ENCODE measurements around the gene TRIP10.
"Not testable (repeated sequence)": the region's sequence is repeated elsewhere in the genome, so short reads cannot be mapped to it uniquely, and the experiment has no call there.

The TRIP10 gene

GRCh38 chr19:6744381-6745301 is 5.2 kb downstream of the TRIP10 start:
- DNase-seq, result no peak

DNA sequence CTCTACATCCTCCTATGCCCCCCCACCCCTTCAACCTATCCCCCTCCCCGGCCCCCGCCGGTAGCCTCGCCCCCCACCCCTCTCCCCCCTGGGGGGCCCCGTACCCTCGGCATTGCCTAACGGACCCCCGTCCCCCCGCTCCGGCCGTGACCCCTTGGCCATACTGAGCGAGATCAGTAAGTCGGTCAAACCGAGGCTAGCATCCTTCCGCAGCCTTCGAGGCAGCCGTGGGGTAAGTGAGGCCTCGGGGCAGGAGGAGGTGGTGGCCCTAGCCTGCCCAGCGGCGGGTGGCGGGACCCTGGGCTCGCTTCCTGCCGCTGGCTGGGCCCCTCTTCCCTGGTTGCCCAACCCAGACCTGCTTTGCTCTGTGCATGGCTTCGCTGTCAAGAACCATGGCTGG is 6.5 kb downstream of the TRIP10 start:
- no peak for DNase-seq

- DNase-seq, result not testable (repeated sequence)
These were observed 9.1 kb downstream of the TRIP10 start for GRCh38 chr19:6748543-6748942.

DNA sequence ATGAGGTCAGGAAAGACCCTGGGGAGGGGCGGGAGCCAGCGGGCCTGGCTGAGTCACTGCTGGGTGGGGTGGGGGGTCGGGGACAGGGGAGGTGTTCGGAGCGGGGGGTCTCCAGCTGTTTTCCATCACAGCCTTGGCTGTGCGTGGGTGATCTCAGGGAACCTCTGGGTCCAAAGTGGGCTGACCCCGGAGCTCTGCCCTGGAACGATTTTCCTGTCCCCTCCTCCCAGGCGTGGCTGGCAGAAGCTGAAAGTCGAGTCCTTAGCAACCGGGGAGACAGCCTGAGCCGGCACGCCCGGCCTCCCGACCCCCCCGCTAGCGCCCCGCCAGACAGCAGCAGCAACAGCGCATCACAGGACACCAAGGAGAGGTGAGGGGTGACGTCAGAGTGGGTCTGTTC is 10.6 kb downstream of the TRIP10 start:
- DNase-seq, result no peak

DNA sequence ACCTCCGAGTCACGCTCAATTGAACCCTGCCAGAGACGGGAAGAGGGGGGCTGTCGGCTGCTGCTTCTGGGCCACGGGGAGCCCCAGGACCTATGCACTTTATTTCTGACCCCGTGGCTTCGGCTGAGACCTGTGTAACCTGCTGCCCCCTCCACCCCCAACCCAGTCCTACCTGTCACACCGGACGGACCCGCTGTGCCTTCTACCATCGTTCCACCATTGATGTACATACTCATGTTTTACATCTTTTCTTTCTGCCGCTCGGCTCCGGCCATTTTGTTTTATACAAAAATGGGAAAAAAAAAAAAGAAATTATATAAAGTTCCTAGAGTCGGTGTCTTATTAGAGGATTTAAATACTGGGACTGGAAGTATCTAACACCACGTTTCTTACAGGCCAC is 11.7 kb downstream of the TRIP10 start:
- no peak for DNase-seq

DNA sequence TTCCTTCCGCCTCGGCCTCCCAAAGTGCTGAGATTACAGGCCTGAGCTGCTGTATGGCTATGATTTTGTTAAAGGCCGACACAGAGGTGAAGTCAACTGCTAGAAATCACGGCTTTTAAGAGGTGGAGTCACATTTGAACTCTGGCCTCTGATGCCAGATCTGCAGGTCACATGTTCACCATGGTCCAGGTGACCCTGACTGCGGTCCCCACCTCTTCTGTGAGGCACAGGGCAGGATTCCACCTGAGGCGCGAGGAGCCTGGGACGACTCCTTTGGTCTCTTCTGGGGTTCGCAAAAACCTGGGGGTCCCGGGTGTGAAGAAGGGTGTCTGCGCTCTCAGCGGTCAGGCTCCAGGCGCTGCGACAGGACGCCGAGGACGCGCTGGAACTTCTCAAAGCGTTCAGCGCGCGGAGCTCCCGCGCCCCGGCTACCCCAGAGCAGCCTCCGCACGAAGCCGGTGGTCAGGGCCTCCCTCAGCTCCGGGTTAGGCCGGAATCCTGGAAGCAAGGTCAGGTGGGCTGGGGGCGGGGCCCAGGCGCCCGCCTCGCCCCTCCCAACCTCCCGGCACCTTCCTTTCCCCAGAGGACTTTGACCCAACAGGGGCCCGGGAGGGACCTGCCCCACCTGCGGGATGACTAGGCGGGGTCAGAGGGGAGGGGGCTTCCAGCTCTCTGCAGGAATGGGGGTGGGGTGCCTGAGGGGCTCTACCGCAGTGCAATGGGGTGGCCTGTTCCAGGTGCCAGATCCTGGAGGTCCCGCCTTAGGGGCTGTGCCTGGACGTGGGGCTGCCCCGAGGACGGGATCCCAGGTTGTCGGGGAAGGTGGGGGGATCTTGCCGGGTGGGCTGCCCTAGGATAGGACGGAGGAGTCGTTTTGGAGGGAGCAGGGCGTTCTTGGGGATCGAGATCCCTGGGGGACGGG is 13.0 kb downstream of the TRIP10 start:
- no peak for DNase-seq

DNA sequence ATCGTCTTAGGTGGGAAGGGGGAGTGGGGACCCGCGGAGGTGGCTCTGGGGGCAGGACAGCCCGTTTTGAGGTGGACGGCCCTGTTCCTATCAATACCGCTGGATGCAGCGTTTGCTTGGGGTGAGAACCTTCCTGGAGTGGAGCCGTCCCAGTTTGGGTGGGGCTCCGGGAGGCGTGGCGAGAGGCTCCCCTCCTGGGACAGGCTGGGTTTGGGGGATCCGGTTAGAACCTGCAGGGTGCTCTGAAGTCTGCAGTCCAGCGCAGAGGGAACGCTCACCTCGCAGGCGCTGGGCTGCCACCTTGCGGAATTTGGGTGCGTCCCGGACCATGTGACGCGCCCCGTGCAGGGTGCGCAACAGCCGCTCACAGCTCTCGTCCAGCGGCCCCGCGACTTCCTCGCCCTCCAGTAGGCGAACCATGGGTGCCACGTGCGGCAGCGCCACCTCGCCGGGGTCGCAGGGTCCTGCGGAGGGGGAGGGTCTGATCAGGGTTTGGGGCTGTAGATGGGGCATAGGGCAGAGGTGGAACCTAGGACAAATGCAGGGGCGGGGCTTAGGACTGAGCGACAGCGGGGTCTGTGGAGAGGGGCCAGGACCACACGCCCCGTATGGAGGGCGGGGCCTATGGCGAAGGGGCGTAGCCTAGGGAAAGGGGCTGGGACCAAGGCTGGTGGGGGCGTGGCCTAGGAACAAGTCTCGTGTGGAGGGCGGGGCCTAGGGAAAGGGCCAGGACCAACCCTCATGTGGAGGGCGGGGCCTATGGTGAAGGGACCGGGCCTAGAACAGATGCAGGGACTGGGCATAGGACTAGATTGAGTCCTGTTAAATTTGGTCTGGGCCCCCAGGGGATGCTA is 13.9 kb downstream of the TRIP10 start:
- DNase-seq, result no peak

- no peak for DNase-seq
These were observed 14.7 kb downstream of the TRIP10 start for GRCh38 chr19:6754136-6754535.

DNA sequence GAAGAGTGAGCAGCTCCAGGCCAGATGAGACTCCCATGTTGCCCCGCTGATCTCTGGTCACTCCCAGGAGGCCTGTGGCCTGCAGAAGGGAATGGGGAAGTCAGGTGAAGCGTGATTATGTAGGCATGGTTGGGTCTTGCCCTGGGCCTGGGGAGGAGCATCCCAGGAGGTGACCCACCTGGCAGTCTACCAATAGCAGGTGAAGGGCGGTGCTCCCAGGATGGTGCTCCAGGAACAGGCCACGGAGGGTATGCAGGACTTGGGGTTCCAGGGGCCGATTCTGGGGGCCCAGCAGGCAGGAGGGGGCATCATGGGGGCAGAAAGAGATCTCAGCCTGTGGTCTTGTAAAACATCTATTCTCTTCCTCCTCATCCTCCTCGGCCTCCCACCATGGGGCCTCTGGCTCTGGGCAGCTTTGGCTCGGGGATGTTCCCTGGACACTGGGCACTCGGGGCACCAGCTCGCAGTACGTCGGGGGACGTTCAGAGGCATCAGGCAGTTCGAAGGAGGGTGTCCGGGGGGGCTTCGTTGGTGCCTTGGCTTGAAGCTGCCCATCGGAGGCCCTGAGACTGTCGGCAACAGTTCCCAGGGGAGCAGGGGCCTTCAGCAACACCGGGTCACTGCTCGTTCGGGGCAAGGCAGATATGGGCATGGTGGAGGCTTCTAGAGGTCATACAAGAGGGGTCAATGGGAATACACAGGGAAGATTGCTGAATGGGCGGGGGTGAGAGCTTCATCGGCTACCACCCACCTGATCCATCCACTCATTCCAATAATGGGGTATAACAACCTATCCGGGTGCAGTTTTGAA is 15.4 kb downstream of the TRIP10 start:
- no peak for DNase-seq

DNA sequence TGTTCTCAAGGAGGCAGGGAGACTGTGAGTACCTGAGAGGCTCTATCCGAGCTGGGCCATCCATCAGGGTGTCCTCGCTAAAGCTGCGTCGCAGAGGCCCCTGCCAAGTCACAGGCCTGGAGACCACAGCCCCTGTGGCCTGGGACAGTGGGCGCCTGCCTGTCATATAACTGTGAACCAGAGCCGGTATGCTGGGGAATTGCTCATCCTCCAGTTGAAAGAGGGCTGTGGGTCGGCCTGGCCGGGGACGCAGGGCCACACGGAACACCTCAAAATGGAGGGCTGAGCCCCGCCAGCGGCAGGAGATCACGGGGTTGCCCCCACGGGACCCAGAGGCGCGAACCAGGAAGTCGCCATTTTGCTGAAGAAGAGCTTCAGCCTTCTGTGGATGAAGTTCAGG is 21.1 kb downstream of the TRIP10 start:
- no peak for DNase-seq

DNA sequence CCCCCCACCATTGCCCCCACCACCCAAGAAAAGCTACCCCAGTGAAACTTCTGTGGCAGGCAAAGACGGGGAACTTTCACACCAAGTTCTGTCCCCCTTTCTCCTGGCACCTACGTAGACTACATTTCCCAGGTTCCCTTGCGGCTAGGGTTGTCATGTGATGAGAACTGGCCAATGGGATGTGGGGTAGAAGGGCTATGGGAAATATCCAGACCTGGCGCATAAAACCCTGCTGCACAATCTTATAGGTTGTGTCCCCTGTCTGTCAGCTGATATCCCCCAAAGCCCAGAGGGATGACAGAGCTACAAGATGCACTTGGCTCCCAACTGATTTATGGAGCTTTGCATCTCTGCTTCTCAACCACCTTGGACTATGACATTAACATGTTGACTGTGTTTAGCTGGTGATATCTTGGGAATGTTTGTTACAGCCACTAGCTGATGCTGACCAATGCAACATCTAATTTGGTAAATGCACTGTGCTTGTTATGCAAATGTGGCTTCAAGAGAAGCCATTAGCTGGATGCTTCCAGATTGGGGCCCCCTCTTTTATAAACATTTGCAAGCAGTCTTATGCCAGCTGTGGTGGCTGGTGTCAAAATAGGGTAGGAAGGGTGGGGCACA is 21.7 kb downstream of the TRIP10 start:
- no peak for DNase-seq

DNA sequence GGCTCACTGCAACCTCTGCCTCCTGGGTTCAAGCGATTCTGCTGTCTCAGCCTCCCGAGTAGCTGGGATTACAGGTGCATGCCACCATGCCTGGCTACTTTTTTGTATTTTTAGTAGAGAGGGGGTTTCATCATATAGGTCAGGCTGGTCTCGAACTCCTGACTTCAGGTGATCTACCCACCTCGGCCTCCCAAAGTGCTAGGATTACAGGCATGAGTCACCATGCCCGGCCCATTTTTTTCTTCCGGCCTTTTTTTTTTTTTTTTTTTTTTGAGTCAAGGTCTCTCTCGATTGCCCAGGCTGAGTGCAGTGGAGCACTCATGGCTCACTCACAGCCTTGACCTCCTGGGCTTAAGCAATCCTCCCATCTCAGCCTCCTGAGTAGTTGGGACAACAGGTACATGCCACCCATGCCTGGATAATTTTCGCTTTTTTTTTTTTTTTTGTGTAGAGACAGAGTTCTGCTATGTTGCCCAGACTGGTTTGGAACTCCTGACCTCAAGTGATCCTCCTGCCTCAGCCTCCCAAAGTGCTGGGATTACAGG is 22.8 kb downstream of the TRIP10 start:
- not testable (repeated sequence) for DNase-seq

GRCh38 chr19:6765738-6766356 is 26.4 kb downstream of the TRIP10 start:
- DNase-seq, result peak; percentile 40 to 67

DNA sequence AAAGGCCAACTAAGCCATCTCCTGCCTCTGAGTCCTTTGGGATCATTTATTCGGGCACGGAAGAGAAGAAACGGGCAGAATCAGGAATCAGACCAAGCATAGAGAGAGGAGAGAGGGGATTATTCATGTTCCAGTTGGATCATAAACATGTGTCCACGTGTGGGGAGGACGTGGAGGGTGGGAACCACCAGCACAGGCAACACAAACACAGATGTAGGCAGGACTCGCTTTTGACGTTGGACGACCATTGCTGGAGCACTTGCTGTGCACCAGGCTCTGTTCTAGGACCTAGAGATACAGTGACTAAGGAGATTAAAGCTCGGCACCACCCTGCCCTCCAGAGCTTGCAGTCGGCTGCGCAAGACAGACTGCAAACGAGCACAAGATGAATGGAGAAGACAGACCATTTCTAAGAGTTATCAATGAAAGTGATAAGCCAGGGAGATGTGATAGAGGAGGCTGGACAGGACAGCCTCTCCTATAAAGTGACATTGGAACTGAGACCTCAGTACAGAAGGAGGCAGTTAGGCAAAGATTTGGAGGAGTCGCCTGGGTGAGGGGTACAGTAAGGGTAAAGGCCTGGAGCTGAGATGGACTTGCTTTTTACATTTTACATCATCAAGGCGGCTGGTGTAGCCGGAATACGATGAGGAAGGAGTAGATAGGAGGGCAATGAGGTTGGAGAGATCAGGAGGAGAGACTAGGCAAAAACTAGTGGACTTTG is 27.0 kb downstream of the TRIP10 start:
- no peak for DNase-seq

DNA sequence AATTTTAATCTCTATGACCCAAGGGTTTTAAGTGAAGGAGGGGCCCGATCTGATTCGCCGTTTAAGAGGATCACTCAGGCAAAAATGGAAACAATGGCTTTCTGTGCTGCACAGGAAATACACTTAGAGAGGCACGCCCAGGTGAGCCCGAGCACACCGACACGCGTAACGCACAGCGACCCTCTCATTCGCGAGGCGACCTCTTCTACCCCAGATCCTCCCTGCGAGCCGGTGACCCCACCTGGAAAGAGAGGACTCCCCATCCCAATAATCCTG is 27.5 kb downstream of the TRIP10 start:
- no peak for DNase-seq

DNA sequence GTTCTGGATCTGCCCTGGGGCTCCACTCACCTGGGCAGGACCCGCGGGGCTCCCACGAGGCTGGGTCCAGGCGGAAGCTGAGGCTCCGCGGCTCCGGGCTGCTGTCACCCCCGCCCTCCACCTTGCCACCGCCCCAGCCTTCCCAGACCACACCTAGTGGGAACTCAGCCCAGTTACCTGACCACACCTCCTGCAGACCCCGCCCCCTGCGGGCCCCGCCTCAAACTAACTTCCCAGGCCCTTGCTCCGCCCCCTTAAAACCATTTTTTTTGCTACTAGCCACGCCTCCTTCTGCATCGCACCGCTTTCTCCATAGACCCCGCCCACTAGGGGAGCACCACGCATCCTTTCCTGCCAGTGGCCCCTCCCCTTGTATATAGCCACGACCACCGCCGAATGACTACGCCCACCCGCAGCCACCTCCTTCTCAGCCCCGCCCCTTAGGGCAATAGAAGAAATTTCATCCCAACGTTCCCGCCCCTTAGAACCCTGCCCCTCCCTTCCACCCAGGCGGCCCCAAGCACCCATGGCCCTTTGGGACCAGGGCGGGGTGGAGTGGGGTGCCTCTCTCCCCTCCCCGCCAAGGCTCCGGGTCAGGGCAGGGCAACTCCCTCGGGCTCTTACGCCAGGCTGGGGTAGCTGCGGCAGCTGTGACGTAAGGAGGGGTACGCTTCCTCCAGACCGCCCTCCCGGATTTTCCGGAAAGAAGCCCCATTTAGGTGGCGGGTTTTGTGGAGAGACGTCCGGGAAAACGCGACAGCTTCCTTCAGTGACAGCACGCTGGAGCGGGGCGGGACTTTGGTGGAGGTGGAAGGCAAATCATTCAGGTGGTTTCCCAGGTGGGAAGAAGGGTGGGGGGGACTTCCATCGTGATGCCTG is 28.1 kb downstream of the TRIP10 start, which contains the start of gene SH2D3A:
SH2D3A (minus strand) TSS at position 79 of the 879 bp plus-strand sequence. CDS start 3,687 bp downstream, outside the sequence.
- DNase-seq, result peak; percentile 67 to 85

GRCh38 chr19:6768236-6768785 is 28.8 kb downstream of the TRIP10 start:
- DNase-seq, result no peak

GRCh38 chr19:6769006-6769619 is 29.6 kb downstream of the TRIP10 start:
- no peak for DNase-seq
